Measurements from ENCODE around the gene NRG2.

- TF ChIP-seq POLR2AphosphoS5 (IDR thresholded peaks at IDR 0.05) (peak in 1 of 2 donors; percentile 17), EP300 (IDR thresholded peaks at IDR 0.05) (no peak)
- TF ChIP-seq, protein P1, sequence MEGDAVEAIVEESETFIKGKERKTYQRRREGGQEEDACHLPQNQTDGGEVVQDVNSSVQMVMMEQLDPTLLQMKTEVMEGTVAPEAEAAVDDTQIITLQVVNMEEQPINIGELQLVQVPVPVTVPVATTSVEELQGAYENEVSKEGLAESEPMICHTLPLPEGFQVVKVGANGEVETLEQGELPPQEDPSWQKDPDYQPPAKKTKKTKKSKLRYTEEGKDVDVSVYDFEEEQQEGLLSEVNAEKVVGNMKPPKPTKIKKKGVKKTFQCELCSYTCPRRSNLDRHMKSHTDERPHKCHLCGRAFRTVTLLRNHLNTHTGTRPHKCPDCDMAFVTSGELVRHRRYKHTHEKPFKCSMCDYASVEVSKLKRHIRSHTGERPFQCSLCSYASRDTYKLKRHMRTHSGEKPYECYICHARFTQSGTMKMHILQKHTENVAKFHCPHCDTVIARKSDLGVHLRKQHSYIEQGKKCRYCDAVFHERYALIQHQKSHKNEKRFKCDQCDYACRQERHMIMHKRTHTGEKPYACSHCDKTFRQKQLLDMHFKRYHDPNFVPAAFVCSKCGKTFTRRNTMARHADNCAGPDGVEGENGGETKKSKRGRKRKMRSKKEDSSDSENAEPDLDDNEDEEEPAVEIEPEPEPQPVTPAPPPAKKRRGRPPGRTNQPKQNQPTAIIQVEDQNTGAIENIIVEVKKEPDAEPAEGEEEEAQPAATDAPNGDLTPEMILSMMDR (IDR thresholded peaks at IDR 0.05), result no peak
Observed at GRCh38 chr5:139863361-139863760, 179.7 kb downstream of the NRG2 start.
